NCI-H774 (cell line): ENCODE data around the gene PIK3IP1.
"Not testable (repeated sequence)": the region's sequence is repeated elsewhere in the genome, so short reads cannot be mapped to it uniquely, and the experiment has no call there.

Experiments used
- DNase-seq: peaks from one replicate; lab custom pipeline; 2025; lab: John Stamatoyannopoulos, UW

Gene PIK3IP1

GRCh38 chr22:31292236-31292989 lies at the start of gene PIK3IP1:
Gene PIK3IP1, minus strand, starts transcription at chr22:31292488. Its CDS starts 144 bp downstream, at chr22:31292344.
- peak; percentile 23 for DNase-seq

- no peak for DNase-seq
Observed at GRCh38 chr22:31341386-31342088, 49.2 kb upstream of the PIK3IP1 start.

- no peak for DNase-seq
Observed at GRCh38 chr22:31340765-31341247, 48.5 kb upstream of the PIK3IP1 start.

- no peak for DNase-seq
Observed at GRCh38 chr22:31340360-31340759, 48.1 kb upstream of the PIK3IP1 start.

GRCh38 chr22:31339148-31339832 lies 47.0 kb upstream of the PIK3IP1 start:
- DNase-seq, result no peak

GRCh38 chr22:31337178-31337577 lies 44.9 kb upstream of the PIK3IP1 start:
- no peak for DNase-seq

- no peak for DNase-seq
Observed at GRCh38 chr22:31334329-31334728, 42.0 kb upstream of the PIK3IP1 start.

- no peak for DNase-seq
Observed at GRCh38 chr22:31333641-31334040, 41.4 kb upstream of the PIK3IP1 start.

- no peak for DNase-seq
Observed at GRCh38 chr22:31332886-31333285, 40.6 kb upstream of the PIK3IP1 start.

GRCh38 chr22:31332010-31332409 lies 39.7 kb upstream of the PIK3IP1 start:
- DNase-seq, result no peak

- DNase-seq, result no peak
Observed at GRCh38 chr22:31329453-31330215, 37.3 kb upstream of the PIK3IP1 start.

GRCh38 chr22:31329029-31329428 lies 36.7 kb upstream of the PIK3IP1 start:
- no peak for DNase-seq

- no peak for DNase-seq
Observed at GRCh38 chr22:31328544-31328960, 36.3 kb upstream of the PIK3IP1 start.

- no peak for DNase-seq
Observed at GRCh38 chr22:31327806-31328543, 35.7 kb upstream of the PIK3IP1 start.

GRCh38 chr22:31326877-31327276 lies 34.6 kb upstream of the PIK3IP1 start:
- DNase-seq, result no peak

- no peak for DNase-seq
Observed at GRCh38 chr22:31323578-31324550, 31.6 kb upstream of the PIK3IP1 start.

- no peak for DNase-seq
Observed at GRCh38 chr22:31321421-31321820, 29.1 kb upstream of the PIK3IP1 start.

- DNase-seq, result not testable (repeated sequence)
Observed at GRCh38 chr22:31314220-31314619, 21.9 kb upstream of the PIK3IP1 start.

- DNase-seq, result peak; percentile 57
Observed at GRCh38 chr22:31313366-31314147, 21.3 kb upstream of the PIK3IP1 start.
